Duodenal mucosa (tissue), 2 donors: ENCODE data around the gene MAL.
A peak's percentile ranks its signal among the peaks of the same experiment; 100 is the strongest.

ENCODE experiments used
- H3K27ac ChIP-seq: one replicate; pipeline ENCODE4 v1.7.0; 2013; ENCODE audit warnings: low read depth, low read length
- H3K27me3 ChIP-seq, 2 donors: one replicate each; pipeline ENCODE4 v1.7.0; 2013; ENCODE audit warnings: low read length in 2 of 2, control low read depth in 1 of 2; ENCODE audit not compliant: insufficient read depth in 2 of 2, control insufficient read depth in 1 of 2
- H3K36me3 ChIP-seq, 2 donors: one replicate each; pipeline ENCODE4 v1.7.0; 2013; ENCODE audit warnings: low read length in 2 of 2, control low read depth in 1 of 2; ENCODE audit not compliant: insufficient read depth in 2 of 2, control insufficient read depth in 1 of 2
- H3K4me1 ChIP-seq, 2 donors: one replicate each; pipeline ENCODE4 v1.7.0; 2013; ENCODE audit warnings: low read length in 2 of 2, control low read depth in 1 of 2; ENCODE audit not compliant: insufficient read depth in 2 of 2, control insufficient read depth in 1 of 2
- H3K4me3 ChIP-seq, 2 donors: one replicate each; pipeline ENCODE4 v1.7.0; 2013; ENCODE audit warnings: low read length in 2 of 2, low read depth in 1 of 2
- H3K9ac ChIP-seq, 2 donors: one replicate each; pipeline ENCODE4 v1.7.0; 2013; ENCODE audit warnings: low read length in 2 of 2, low read depth in 1 of 2
- H3K9me3 ChIP-seq, 2 donors: one replicate each; pipeline ENCODE4 v1.7.0; 2013; ENCODE audit warnings: low read length in 2 of 2, control low read depth in 1 of 2; ENCODE audit not compliant: control insufficient read depth in 1 of 2

The MAL gene

DNA sequence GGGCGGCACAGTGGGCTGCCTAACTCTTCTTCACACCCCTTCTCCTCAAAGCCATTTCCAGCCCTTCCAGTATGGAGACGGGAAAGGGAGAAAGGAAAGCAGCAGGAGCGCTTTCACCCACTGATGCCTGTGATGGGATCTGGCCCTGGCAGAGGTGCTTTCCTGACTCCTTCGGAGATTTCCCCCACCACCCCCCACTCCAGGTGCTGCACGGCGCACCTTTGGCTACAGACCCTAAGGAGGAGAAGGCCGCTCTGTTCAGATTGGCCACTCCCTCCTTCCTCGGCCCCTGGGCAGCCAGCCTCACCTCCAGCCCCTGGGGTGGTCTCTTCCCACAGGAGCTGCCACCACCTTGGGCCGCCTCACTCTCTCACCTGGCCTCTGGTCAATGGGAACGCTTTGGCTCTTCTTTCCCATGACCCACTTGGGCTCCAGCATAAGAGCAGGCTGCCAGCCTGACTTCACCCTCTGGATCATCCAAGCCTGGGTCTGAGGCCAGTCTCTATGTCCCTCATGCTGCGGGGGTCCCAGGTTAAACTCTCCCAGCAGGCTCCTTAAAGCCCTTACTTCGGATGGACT is 18.4 kb upstream of the MAL start:
- Histone ChIP-seq H3K27me3 (peaks cover 4 to 9% of the 10 kb centered on the region in 2 donors), H3K9ac (no peak overlapping the region), H3K36me3 (no peaks in the 10 kb centered on the region), H3K4me1 (no peaks in the 10 kb centered on the region), H3K9me3 (no peaks in the 10 kb centered on the region), H3K27ac (peak overlapping the region; percentile 10), H3K4me3 (no peak overlapping the region)

DNA sequence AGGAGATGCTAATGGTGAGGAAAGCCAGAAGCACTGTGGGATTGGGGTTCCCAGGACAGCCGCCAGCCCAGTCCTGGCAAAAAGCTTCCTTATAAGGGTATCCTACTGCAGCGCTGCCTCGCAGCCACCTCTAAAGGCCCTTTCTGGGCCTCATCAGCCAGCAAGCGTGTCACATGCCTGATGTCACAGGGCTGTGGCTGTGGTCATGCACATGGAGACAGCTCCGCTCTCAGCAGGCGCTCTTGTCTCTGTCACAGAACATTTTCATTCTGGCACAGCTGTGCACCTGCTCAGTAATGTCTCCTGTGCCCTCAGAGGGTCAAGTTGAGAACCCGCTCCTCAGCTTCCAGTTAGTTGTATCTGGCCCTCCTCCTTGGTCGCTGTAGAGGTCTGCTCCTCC is 17.7 kb upstream of the MAL start:
- peak overlapping the region; percentile 27 for H3K27ac ChIP-seq
- H3K9me3 ChIP-seq: no peaks in the 10 kb centered on the region
- H3K9ac ChIP-seq: no peak overlapping the region

DNA sequence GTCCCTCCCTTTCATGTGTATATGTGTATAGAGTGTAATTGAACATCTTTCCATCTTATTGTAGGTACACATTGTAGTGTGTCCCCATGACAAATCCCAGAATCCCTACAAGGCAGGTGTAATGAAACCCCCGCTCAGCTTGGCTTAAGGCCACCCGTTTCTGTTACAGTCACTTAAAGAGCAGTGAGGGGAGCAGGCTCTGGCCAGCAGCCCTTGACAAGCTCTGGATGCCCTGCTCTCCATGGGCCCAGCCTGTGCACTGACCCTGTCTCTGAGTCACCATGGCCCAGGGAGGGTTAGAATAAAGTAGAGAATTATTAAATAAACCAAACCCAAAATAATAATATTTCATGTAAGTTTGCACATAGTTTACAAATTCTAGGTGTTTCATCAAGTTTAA is 17.2 kb upstream of the MAL start:
- Histone ChIP-seq H3K36me3 (no peaks in the 10 kb centered on the region), H3K4me1 (no peaks in the 10 kb centered on the region), H3K27ac (peak overlapping the region; percentile 27), H3K4me3 (no peak overlapping the region), H3K9ac (no peak overlapping the region), H3K27me3 (peaks cover 4 to 9% of the 10 kb centered on the region in 2 donors), H3K9me3 (no peaks in the 10 kb centered on the region)

More for the DNA sequence above, 17.7 kb upstream of the MAL start:
- Histone ChIP-seq H3K4me3 (no peak overlapping the region), H3K27me3 (peaks cover 4 to 9% of the 10 kb centered on the region in 2 donors), H3K4me1 (no peaks in the 10 kb centered on the region), H3K36me3 (no peaks in the 10 kb centered on the region)

DNA sequence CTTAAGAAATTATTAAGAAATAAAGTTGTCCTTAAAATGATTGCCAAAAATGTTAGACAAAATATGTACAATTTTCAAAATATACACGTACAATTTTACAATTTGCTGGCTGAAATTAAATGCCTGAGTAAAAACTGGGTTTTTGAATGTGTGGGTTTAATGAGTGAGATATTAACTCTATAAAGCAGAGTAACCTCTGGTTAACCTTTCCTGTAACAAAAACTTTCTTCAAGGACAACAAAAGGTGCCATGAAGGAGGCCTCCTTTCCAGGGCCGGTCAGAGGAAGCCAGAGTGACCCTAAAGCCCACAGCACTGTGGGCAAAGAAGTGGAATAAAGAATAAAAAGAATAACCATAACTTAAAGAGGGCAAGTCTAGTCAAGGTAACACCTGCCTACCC is 16.5 kb upstream of the MAL start:
- Histone ChIP-seq H3K4me1 (no peaks in the 10 kb centered on the region), H3K4me3 (no peak overlapping the region), H3K9me3 (no peaks in the 10 kb centered on the region), H3K27me3 (peaks cover 4 to 8% of the 10 kb centered on the region in 2 donors), H3K9ac (no peak overlapping the region), H3K27ac (no peak overlapping the region), H3K36me3 (no peaks in the 10 kb centered on the region)

DNA sequence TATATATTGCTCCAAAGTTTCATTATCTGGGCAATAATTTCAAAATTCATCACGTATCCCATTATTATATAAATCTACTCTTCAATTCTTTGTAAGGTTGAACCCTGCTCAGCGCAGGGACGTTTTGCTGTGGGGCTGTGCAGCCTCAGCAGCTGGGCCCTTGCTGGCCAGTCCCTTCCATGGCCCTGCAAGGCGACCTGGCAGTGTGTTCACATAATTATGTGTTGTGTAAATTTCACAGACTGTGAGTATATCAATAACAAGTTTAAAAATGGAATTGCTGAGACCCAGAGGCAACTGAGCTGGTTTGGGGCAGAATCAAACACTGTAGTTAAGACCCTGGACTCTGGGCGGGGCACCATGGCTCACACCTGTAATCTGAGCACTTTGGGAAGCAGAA is 16.1 kb upstream of the MAL start:
- Histone ChIP-seq H3K27me3 (peaks cover under 1 to 5% of the 10 kb centered on the region in 2 donors), H3K4me3 (no peak overlapping the region), H3K4me1 (no peaks in the 10 kb centered on the region), H3K36me3 (no peaks in the 10 kb centered on the region), H3K9me3 (no peaks in the 10 kb centered on the region), H3K27ac (no peak overlapping the region), H3K9ac (no peak overlapping the region)

DNA sequence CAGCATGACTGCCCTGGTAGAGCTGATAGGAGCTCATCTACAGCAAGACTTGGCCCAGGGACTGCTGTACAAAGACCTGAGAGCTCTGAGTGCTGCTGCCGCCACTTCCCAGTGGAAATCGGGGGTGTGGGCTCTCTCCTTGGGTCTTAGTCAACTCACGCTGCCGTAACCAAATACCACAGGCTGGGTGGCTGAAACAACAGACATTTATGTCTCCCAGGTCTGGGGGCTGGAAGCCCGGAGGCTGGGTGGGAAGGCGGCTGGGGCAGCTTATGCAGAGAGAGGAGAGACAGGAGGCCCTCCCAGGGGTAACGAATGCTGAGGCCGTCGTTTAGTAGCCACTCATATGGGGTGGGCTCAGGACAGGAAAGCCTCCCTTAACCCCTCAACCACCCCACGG is 15.4 kb upstream of the MAL start:
- Histone ChIP-seq H3K4me1 (no peaks in the 10 kb centered on the region), H3K27me3 (peaks cover 0 to 5% of the 10 kb centered on the region in 2 donors), H3K9ac (no peak overlapping the region), H3K36me3 (no peaks in the 10 kb centered on the region), H3K27ac (no peak overlapping the region), H3K4me3 (no peak overlapping the region), H3K9me3 (no peaks in the 10 kb centered on the region)

DNA sequence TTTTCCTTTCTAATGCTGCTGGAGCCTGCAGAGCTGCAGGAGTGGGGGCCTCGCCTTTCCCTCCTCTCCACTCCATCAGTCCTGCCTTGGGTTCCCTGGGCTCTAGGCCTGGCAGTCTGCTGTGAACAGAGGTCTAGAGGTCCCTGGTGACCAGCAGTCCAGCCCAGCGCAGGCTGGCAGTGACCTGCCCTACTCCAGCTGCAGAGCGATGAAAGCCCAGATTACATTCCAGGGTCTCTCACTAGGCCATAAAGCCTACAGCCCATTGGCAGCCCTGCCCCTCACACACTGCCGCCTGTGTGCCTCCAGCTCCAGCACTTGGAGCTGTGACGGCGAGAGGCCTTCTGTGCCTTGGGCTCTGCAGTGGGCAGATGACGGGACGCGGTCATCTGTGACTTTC is 14.8 kb upstream of the MAL start:
- peak overlapping the region; percentile 18 for H3K27ac ChIP-seq
- H3K36me3 ChIP-seq: no peaks in the 10 kb centered on the region
- H3K9me3 ChIP-seq: no peaks in the 10 kb centered on the region
- no peak overlapping the region for H3K9ac ChIP-seq
- peaks cover 0 to 5% of the 10 kb centered on the region in 2 donors for H3K27me3 ChIP-seq
- H3K4me1 ChIP-seq: no peaks in the 10 kb centered on the region
- no peak overlapping the region for H3K4me3 ChIP-seq

DNA sequence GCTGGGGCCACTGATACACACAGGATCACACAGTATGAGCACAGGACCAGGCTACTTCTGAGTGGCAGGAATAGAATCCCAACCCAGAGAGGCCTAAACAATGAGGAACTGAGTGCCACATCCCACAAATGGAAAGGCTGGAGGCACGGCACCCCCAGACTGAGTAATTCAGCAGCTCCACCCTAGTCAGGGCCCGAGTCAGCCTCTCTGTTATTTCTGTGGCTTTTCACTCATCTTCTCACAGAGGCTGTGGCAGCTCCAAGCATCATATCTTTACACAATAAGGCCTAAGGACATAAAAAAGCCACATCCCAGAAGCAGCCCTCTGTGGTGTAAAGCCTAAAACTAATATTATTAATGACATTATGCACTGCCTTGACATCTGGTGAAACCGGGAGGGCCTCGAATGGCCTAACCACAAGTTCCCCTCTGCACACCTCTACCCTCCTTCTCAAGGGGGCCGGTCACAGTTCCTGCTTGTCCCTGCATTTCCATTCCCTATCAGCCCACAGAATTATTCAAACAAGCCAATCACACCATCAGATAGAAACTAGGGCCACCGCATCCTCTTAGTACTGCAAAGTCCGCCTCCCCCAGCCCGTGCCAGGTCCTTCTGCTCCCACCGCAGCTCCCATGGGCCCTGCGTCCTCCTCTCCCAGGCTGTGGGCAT is 12.5 kb upstream of the MAL start:
- H3K9ac ChIP-seq: no peak overlapping the region
- H3K4me1 ChIP-seq: no peaks in the 10 kb centered on the region
- no peaks in the 10 kb centered on the region for H3K9me3 ChIP-seq
- H3K36me3 ChIP-seq: no peaks in the 10 kb centered on the region
- H3K27ac ChIP-seq: no peak overlapping the region
- H3K4me3 ChIP-seq: no peak overlapping the region
- H3K27me3 ChIP-seq: peaks cover 0 to 2% of the 10 kb centered on the region in 2 donors

DNA sequence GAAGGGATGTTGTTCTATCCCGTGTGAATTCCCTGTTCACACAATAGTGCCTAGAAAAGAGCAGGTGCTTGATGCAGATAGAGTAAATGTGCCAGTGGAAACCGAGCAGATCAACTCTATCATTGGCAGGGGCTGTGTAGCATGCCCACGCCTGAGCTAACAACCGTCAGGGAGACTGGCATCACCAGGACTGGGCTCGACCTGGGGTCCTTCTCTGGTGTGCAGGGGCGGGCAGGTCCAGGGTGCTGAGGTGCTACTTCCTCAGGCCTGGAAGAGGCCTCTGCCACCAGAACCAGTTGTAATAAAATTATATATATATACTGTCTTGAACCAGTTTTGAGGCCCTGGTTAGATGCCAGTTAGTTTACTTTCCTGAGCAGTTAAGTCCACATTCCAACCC is 11.8 kb upstream of the MAL start:
- Histone ChIP-seq H3K36me3 (no peaks in the 10 kb centered on the region), H3K9me3 (no peaks in the 10 kb centered on the region), H3K27ac (no peak overlapping the region), H3K9ac (no peak overlapping the region), H3K4me1 (no peaks in the 10 kb centered on the region), H3K4me3 (no peak overlapping the region), H3K27me3 (no peaks in the 10 kb centered on the region)

DNA sequence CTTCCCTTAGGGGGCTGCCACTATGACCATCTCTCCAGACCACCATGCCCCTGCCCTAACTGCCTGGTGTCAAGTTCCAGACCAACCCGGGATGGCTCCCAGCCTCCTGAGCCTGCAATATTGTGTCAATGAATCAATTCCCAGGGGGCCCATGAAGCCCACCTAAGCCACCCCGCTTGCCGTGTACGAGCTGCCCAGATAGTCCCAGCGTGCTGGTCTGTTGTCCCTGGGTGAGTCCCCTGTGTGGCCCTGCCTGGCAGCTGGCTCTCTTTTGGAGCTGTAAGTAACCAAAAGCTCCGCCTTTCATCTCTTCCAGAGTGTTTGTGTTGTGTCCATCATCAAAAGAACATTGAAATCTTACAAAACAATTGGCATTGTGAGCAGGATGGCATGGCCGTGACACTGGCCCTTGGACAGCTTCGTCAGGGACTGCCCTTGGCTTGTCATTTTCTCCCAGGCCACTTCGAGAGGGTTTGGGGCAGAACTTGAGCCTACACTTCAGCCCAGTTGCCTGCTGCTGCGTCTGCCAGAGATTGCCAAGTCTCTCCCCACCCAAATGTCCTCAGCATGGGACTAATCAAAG is 11.3 kb upstream of the MAL start:
- Histone ChIP-seq H3K27me3 (no peaks in the 10 kb centered on the region), H3K4me3 (no peak overlapping the region), H3K27ac (no peak overlapping the region), H3K4me1 (no peaks in the 10 kb centered on the region), H3K36me3 (no peaks in the 10 kb centered on the region), H3K9me3 (no peaks in the 10 kb centered on the region), H3K9ac (no peak overlapping the region)
